Measurements from ENCODE around the gene ASXL2. TPM values are rescaled to one million over a fixed set of nuclear protein-coding genes. Genes with fewer than 3 reads are reported as not detected.

ASXL2 gene
- total RNA-seq, 1 donor from 2014 or later: 37.5 TPM

- no peak for DNase-seq (ENCODE audit: low spot score)
These were observed 79.0 kb downstream of the ASXL2 start for GRCh38 chr2:25799301-25799700.

- DNase-seq (ENCODE audit: low spot score): no peak
These were observed 80.4 kb downstream of the ASXL2 start for GRCh38 chr2:25797620-25798488.

- DNase-seq (ENCODE audit: low spot score): no peak
These were observed 83.6 kb downstream of the ASXL2 start for GRCh38 chr2:25794544-25795276.

GRCh38 chr2:25790074-25790790 is 88.1 kb downstream of the ASXL2 start:
- no peak for DNase-seq (ENCODE audit: low spot score)

- DNase-seq (ENCODE audit: low spot score): no peak
These were observed 89.8 kb downstream of the ASXL2 start for GRCh38 chr2:25788457-25788856.

GRCh38 chr2:25787020-25787419 is 91.3 kb downstream of the ASXL2 start:
- DNase-seq (ENCODE audit: low spot score): no peak

- DNase-seq (ENCODE audit: low spot score): no peak
These were observed 93.9 kb downstream of the ASXL2 start for GRCh38 chr2:25784404-25784803.

- DNase-seq (ENCODE audit: low spot score): no peak
These were observed 101.2 kb downstream of the ASXL2 start for GRCh38 chr2:25777077-25777476.

- no peak for DNase-seq (ENCODE audit: low spot score)
These were observed 106.2 kb downstream of the ASXL2 start for GRCh38 chr2:25772078-25772477.

GRCh38 chr2:25763575-25763974 is 114.7 kb downstream of the ASXL2 start:
- no peak for DNase-seq (ENCODE audit: low spot score)

- DNase-seq (ENCODE audit: low spot score): no peak
These were observed 118.0 kb downstream of the ASXL2 start for GRCh38 chr2:25760297-25760696.

- DNase-seq (ENCODE audit: low spot score): no peak
These were observed 119.9 kb downstream of the ASXL2 start for GRCh38 chr2:25758348-25758747.

- peak; percentile 31 for DNase-seq (ENCODE audit: low spot score)
These were observed 120.4 kb downstream of the ASXL2 start for GRCh38 chr2:25757906-25758305.

GRCh38 chr2:25756536-25756935 is 121.8 kb downstream of the ASXL2 start:
- DNase-seq (ENCODE audit: low spot score): no peak

GRCh38 chr2:25749676-25750075 is 128.6 kb downstream of the ASXL2 start:
- no peak for DNase-seq (ENCODE audit: low spot score)

- DNase-seq (ENCODE audit: low spot score): no peak
These were observed 134.2 kb downstream of the ASXL2 start for GRCh38 chr2:25744055-25744454.

- no peak for DNase-seq (ENCODE audit: low spot score)
These were observed 135.0 kb downstream of the ASXL2 start for GRCh38 chr2:25743132-25743830.

- DNase-seq (ENCODE audit: low spot score): no peak
These were observed 135.8 kb downstream of the ASXL2 start for GRCh38 chr2:25742501-25742900.

GRCh38 chr2:25740810-25741381 is 137.4 kb downstream of the ASXL2 start:
- no peak for DNase-seq (ENCODE audit: low spot score)

GRCh38 chr2:25738383-25739343 is 139.6 kb downstream of the ASXL2 start:
- DNase-seq (ENCODE audit: low spot score): no peak

Data from mucosa of gallbladder (tissue), 1 donor.